A549 treated with RU486 at 1 μM for 4 hours (cell line): ENCODE measurements around the gene TRMT11. TPM values are rescaled to one million over a fixed set of nuclear protein-coding genes. Genes with fewer than 3 reads are reported as not detected.

Experiments used
- total RNA-seq: library from RNA; stranded (reverse); fragments of 200-300 nt; extraction: Qiagen RNA extraction; gene quantifications from 5 replicates; pipeline ENCODE4 v1.2.3, GENCODE V29; 2022; ENCODE audit warnings: low read depth

Gene TRMT11
- 8.8 to 14.6 TPM (median 12.7 TPM) in 5 replicates for total RNA-seq

DNA sequence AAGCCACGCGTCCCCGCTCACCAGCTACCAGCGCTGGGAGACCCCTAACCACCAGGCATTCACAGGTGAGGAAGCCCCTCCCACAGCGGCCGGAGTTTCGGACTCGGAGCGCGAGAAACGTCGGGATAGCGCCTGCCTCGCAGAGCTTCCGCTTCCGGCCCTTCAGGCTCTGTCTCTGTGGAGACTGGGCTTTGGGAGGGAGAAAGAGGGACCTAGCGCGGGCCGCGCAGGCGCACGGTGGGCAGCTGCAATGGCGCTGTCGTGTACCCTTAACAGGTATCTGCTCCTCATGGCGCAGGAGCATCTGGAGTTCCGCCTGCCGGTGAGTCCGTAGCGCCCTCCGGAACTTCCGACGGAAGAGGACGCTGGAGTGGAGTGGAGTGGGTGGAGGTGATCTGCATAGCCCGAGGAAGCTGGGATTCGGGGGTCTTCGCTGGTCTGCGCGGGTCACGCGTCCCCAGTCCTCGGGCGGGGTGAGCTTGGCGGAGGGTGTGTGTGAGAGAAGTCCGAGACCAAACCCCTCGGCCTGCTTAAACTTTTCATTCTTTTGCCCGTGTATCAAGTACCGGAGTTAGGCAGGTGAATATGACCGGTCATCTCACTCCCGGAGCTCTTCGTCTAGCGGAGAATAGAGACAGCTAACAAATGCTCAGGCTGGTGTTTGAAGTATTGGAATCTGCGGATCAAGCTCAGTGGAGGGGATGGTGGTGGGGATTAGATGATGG, at the start of gene TRMT11:
TSS of gene TRMT11 (plus strand) at position 240 of the 725 bp plus-strand sequence. CDS start at position 251, 11 bp downstream.

GRCh38 chr6:125956506-125957390, 29.6 kb upstream of the TRMT11 start, which contains the start of gene HINT3:
Gene HINT3 (plus strand): TSS chr6:125956770. CDS start chr6:125956978, 208 bp downstream.

Other genes with a start within 250 kb of the TRMT11 start
- 0.06 to 0.08 TPM in 2 of 5 replicates, not detected in the others for gene HEY2, start 236.9 kb upstream of the TRMT11 start, total RNA-seq
- gene NCOA7, start 195.6 kb upstream of the TRMT11 start, total RNA-seq: 19.8 to 33.2 TPM (median 31.2 TPM) in 5 replicates
- 4.1 to 8.4 TPM (median 7.4 TPM) in 5 replicates for gene HINT3, start 29.8 kb upstream of the TRMT11 start, total RNA-seq